Neural cell (in vitro differentiated cells): Measurements from ENCODE around the gene GNAL. TPM values are rescaled to one million over a fixed set of nuclear protein-coding genes. Genes with fewer than 3 reads are reported as not detected.

Experiments used
- H2AFZ ChIP-seq: fragments of 200-600, 300-800 bp; sonication (generic), shearing (Covaris generic); 2 replicates; pipeline ENCODE4 v1.6.0; 2014; ENCODE audit warnings: low read depth, mild to moderate bottlenecking, antibody characterized with exemption, low read length, moderate library complexity
- H3F3A ChIP-seq: fragments of 200-600 bp; shearing (Covaris generic); 2 replicates; pipeline ENCODE4 v1.6.1; 2016; ENCODE audit warnings: mild to moderate bottlenecking, moderate library complexity, mixed read lengths, antibody characterized with exemption, low read length; ENCODE audit not compliant: insufficient read depth, poor library complexity, severe bottlenecking
- H3K27ac ChIP-seq: fragments of 200-600, 300-800 bp; sonication (generic), shearing (Covaris generic); 2 replicates; pipeline ENCODE4 v1.5.1; 2014; ENCODE audit warnings: mild to moderate bottlenecking, low read length, moderate library complexity
- H3K27me3 ChIP-seq: fragments of 300-800, 200-600 bp; sonication (generic), shearing (Covaris generic); 2 replicates; pipeline ENCODE4 v1.6.0; 2014; ENCODE audit warnings: mild to moderate bottlenecking, low read depth, low read length, moderate library complexity; ENCODE audit not compliant: insufficient read depth
- H3K36me3 ChIP-seq: fragments of 300-800, 200-600 bp; sonication (generic), shearing (Covaris generic); 2 replicates; pipeline ENCODE4 v1.5.1; 2014; ENCODE audit warnings: mild to moderate bottlenecking, antibody characterized with exemption, low read length, moderate library complexity; ENCODE audit not compliant: insufficient read depth
- H3K4me2 ChIP-seq: fragments of 300-800, 200-600 bp; sonication (generic), shearing (Covaris generic); 2 replicates; pipeline ENCODE4 v1.6.0; 2014; ENCODE audit warnings: mild to moderate bottlenecking, low read length
- H3K4me3 ChIP-seq: fragments of 300-800, 200-600 bp; sonication (generic), shearing (Covaris generic); 2 replicates; pipeline ENCODE4 v1.5.1; 2014; ENCODE audit warnings: mild to moderate bottlenecking, low read length, moderate library complexity
- H3K79me2 ChIP-seq: fragments of 200-600 bp; shearing (Covaris generic); replicated peaks from 2 replicates; pipeline ENCODE4 v1.6.0; 2014; ENCODE audit warnings: mild to moderate bottlenecking, low read length, moderate library complexity; ENCODE audit not compliant: insufficient read depth
- H3K9ac ChIP-seq: fragments of 300-800, 200-600 bp; sonication (generic), shearing (Covaris generic); 2 replicates; pipeline ENCODE4 v1.6.1; 2016; ENCODE audit warnings: mild to moderate bottlenecking, low read length, mixed read lengths
- H3K9me2 ChIP-seq: fragments of 200-600 bp; shearing (Covaris generic); 2 replicates; pipeline ENCODE4 v1.6.1; 2016; ENCODE audit warnings: mild to moderate bottlenecking, low read length, mixed read lengths; ENCODE audit not compliant: insufficient read depth
- H3K9me3 ChIP-seq: fragments of 200-600, 300-800 bp; sonication (generic), shearing (Covaris generic); 2 replicates; pipeline ENCODE4 v1.6.1; 2016; ENCODE audit warnings: mild to moderate bottlenecking, mixed run types, low read length, moderate library complexity, mixed read lengths
- H4K20me1 ChIP-seq: fragments of 200-600 bp; shearing (Covaris generic); 2 replicates; pipeline ENCODE4 v1.6.1; 2016; ENCODE audit warnings: mild to moderate bottlenecking, mixed run types; ENCODE audit not compliant: insufficient read depth
- CTCF ChIP-seq: fragments of 450-650 bp; IDR thresholded peaks from 2 replicates; pipeline ENCODE4 v1.5.1; 2014; ENCODE audit warnings: antibody characterized with exemption, mild to moderate bottlenecking, moderate library complexity; ENCODE audit not compliant: poor library complexity, severe bottlenecking
- EP300 ChIP-seq: fragments of 450-650 bp; conservative IDR thresholded peaks from 2 replicates; pipeline ENCODE4 v1.6.1; 2014; ENCODE audit warnings: antibody characterized with exemption, mild to moderate bottlenecking, moderate library complexity; ENCODE audit not compliant: poor library complexity, severe bottlenecking
- EZH2 ChIP-seq: fragments of 200-600, 300-800 bp; shearing (Covaris generic), sonication (generic); IDR thresholded peaks from 2 replicates; pipeline ENCODE4 v1.6.1; 2014; ENCODE audit warnings: antibody characterized with exemption, low read length, borderline replicate concordance, mild to moderate bottlenecking; ENCODE audit not compliant: insufficient read depth, poor library complexity, severe bottlenecking
- MXI1 ChIP-seq: fragments of 450-650 bp; conservative IDR thresholded peaks from 2 replicates; pipeline ENCODE4 v1.6.1; 2014; ENCODE audit warnings: antibody characterized with exemption, mild to moderate bottlenecking; ENCODE audit not compliant: poor library complexity, severe bottlenecking
- POLR2AphosphoS5 ChIP-seq: IDR thresholded peaks from 2 replicates; pipeline ENCODE4 v1.6.1; 2012
- RAD21 ChIP-seq: fragments of 450-650 bp; conservative IDR thresholded peaks from 2 replicates; pipeline ENCODE4 v1.6.1; 2014; ENCODE audit warnings: antibody characterized with exemption, mild to moderate bottlenecking, moderate library complexity
- REST ChIP-seq: IDR thresholded peaks from 2 replicates; pipeline ENCODE4 v1.6.1; 2012; ENCODE audit warnings: borderline replicate concordance
- SMC3 ChIP-seq: fragments of 450-650 bp; conservative IDR thresholded peaks from 2 replicates; pipeline ENCODE4 v1.6.1; 2014; ENCODE audit warnings: antibody characterized with exemption, mild to moderate bottlenecking, moderate library complexity; ENCODE audit not compliant: poor library complexity
- TAF1 ChIP-seq: IDR thresholded peaks from 2 replicates; pipeline ENCODE4 v1.6.1; 2012; ENCODE audit warnings: low read depth
- polyA plus RNA-seq: library from polyadenylated mRNA; depleted of rRNA; stranded (reverse); fragments of >200 nt; gene quantifications from 2 replicates; pipeline ENCODE4 v1.2.3, GENCODE V29; 2014

Gene GNAL
- polyA plus RNA-seq, 1 donor from 2014 or later, result 16.7 TPM

GRCh38 chr18:11676386-11676785 is 12.7 kb upstream of the GNAL start:
- Histone ChIP-seq H3K9ac (no peak overlapping the region), H3K27me3 (no peaks in the 10 kb centered on the region), H3F3A (no peaks in the 10 kb centered on the region), H3K36me3 (no peaks in the 10 kb centered on the region), H3K9me2 (no peaks in the 10 kb centered on the region), H2AFZ (no peak overlapping the region), H3K27ac (no peak overlapping the region), H4K20me1 (no peaks in the 10 kb centered on the region), H3K79me2 (no peaks in the 10 kb centered on the region), H3K9me3 (no peaks in the 10 kb centered on the region), H3K4me3 (no peak overlapping the region), H3K4me2 (no peak overlapping the region)
- no peak for TF ChIP-seq CTCF
- TF ChIP-seq REST, result no peak
- TF ChIP-seq POLR2AphosphoS5, result no peak
- no peak for TF ChIP-seq MXI1
- TF ChIP-seq RAD21, result no peak
- no peak for TF ChIP-seq EP300
- no peak for TF ChIP-seq SMC3
- no peak for TF ChIP-seq TAF1
- no peak for TF ChIP-seq EZH2

DNA sequence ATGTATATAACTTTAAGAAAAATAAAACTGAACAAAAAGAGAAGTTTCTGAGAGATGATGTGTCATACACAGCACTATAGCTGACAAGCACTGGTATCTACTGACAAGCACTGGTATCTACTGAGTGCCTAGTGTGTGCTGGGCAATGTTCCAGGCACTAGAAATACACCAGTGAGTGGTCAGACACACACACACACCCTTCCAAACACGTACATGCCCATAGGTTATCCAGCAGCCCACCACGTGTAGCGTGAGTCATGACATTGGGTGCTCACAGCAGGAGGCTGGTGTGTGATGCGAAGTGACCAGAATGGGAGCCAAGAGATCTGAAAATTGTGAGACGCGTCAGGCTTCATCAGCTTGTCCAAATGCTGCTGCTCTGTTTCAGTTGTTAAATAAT is 12.2 kb upstream of the GNAL start:
- Histone ChIP-seq H3F3A (no peaks in the 10 kb centered on the region), H3K79me2 (no peaks in the 10 kb centered on the region), H3K9ac (no peak overlapping the region), H3K36me3 (no peaks in the 10 kb centered on the region), H3K4me3 (no peak overlapping the region), H2AFZ (no peak overlapping the region), H4K20me1 (no peaks in the 10 kb centered on the region), H3K9me3 (no peaks in the 10 kb centered on the region), H3K27me3 (no peaks in the 10 kb centered on the region), H3K27ac (no peak overlapping the region), H3K4me2 (no peak overlapping the region), H3K9me2 (no peaks in the 10 kb centered on the region)
- TF ChIP-seq RAD21 (no peak), MXI1 (no peak), EP300 (no peak), SMC3 (no peak), EZH2 (no peak), POLR2AphosphoS5 (no peak), REST (no peak), TAF1 (no peak), CTCF (no peak)
